H9 (cell line): ENCODE measurements around the gene PROC. TPM values are rescaled to one million over a fixed set of nuclear protein-coding genes. Genes with fewer than 3 reads are reported as not detected.

Source experiments
- DNase-seq: peaks from one replicate; pipeline ENCODE4 v3.0.0-alpha.2; 2017
- H2AFZ ChIP-seq: one replicate; pipeline ENCODE4 v1.6.1; 2013; ENCODE audit warnings: mild to moderate bottlenecking, low read length, control low read depth, moderate library complexity
- H2AK5ac ChIP-seq: 2 replicates; pipeline ENCODE4 v1.6.1; 2013; ENCODE audit warnings: low read length, control low read depth, mixed read lengths; ENCODE audit not compliant: insufficient read length
- H2BK120ac ChIP-seq: one replicate; pipeline ENCODE4 v1.6.1; 2013; ENCODE audit warnings: low read depth, mild to moderate bottlenecking, low read length, control low read depth, inconsistent platforms; ENCODE audit not compliant: poor library complexity, severe bottlenecking
- H2BK12ac ChIP-seq: 2 replicates; pipeline ENCODE4 v1.6.1; 2013; ENCODE audit warnings: low read length, control low read depth, mixed read lengths, low read depth; ENCODE audit not compliant: insufficient read length
- H2BK15ac ChIP-seq: 2 replicates; pipeline ENCODE4 v1.6.1; 2013; ENCODE audit warnings: low read depth, low read length, control low read depth
- H2BK20ac ChIP-seq: one replicate; pipeline ENCODE4 v1.6.1; 2013; ENCODE audit warnings: low read depth, mild to moderate bottlenecking, low read length, control low read depth, inconsistent platforms; ENCODE audit not compliant: poor library complexity, severe bottlenecking
- H2BK5ac ChIP-seq: 2 replicates; pipeline ENCODE4 v1.6.1; 2013; ENCODE audit warnings: low read length, control low read depth, mixed read lengths; ENCODE audit not compliant: insufficient read length
- H3K14ac ChIP-seq: 2 replicates; pipeline ENCODE4 v1.6.1; 2013; ENCODE audit warnings: low read length, control low read depth; ENCODE audit not compliant: insufficient read depth
- H3K18ac ChIP-seq: 2 replicates; pipeline ENCODE4 v1.6.1; 2013; ENCODE audit warnings: low read depth, mild to moderate bottlenecking, mixed read lengths, low read length, control low read depth; ENCODE audit not compliant: insufficient read length
- H3K23ac ChIP-seq: 2 replicates; pipeline ENCODE4 v1.6.1; 2013; ENCODE audit warnings: low read length, control low read depth, mixed read lengths, low read depth; ENCODE audit not compliant: insufficient read length
- H3K23me2 ChIP-seq: 2 replicates; pipeline ENCODE4 v1.6.1; 2013; ENCODE audit warnings: low read depth, mild to moderate bottlenecking, mixed read lengths, low read length, control low read depth; ENCODE audit not compliant: insufficient read length, poor library complexity, severe bottlenecking
- H3K27ac ChIP-seq: 2 replicates; pipeline ENCODE4 v1.5.1; 2013; ENCODE audit warnings: low read length, control low read depth, mixed read lengths, low read depth; ENCODE audit not compliant: insufficient read length
- H3K27me3 ChIP-seq: 2 replicates; pipeline ENCODE4 v1.6.1; 2013; ENCODE audit warnings: low read length, control low read depth, inconsistent platforms; ENCODE audit not compliant: insufficient read depth
- H3K4ac ChIP-seq: 2 replicates; pipeline ENCODE4 v1.6.1; 2013; ENCODE audit warnings: low read depth, mild to moderate bottlenecking, control low read depth, inconsistent platforms, low read length, moderate library complexity
- H3K4me1 ChIP-seq: 2 replicates; pipeline ENCODE4 v1.6.1; 2013; ENCODE audit warnings: low read length, control low read depth, inconsistent platforms; ENCODE audit not compliant: insufficient read depth
- H3K4me2 ChIP-seq: 2 replicates; pipeline ENCODE4 v1.6.1; 2013; ENCODE audit warnings: low read length, control low read depth, mixed read lengths; ENCODE audit not compliant: insufficient read length, insufficient read depth
- H3K56ac ChIP-seq: 2 replicates; pipeline ENCODE4 v1.6.1; 2013; ENCODE audit warnings: low read depth, mild to moderate bottlenecking, mixed read lengths, low read length, control low read depth; ENCODE audit not compliant: insufficient read length
- H3K79me1 ChIP-seq: 2 replicates; pipeline ENCODE4 v1.6.1; 2013; ENCODE audit warnings: low read depth, mild to moderate bottlenecking, moderate library complexity, low read length, control low read depth, inconsistent platforms; ENCODE audit not compliant: insufficient read depth, poor library complexity, severe bottlenecking
- H3K79me2 ChIP-seq: 2 replicates; pipeline ENCODE4 v1.6.1; 2013; ENCODE audit warnings: low read length, control low read depth, inconsistent platforms; ENCODE audit not compliant: insufficient read depth
- H3K9ac ChIP-seq: 2 replicates; pipeline ENCODE4 v1.6.1; 2013; ENCODE audit warnings: low read length, control low read depth, mixed read lengths; ENCODE audit not compliant: insufficient read length; ENCODE audit errors: extremely low read depth
- H3K9me3 ChIP-seq: one replicate; pipeline ENCODE4 v1.6.1; 2013; ENCODE audit warnings: low read depth, low read length, inconsistent platforms; ENCODE audit not compliant: control insufficient read depth
- H3T11ph ChIP-seq: one replicate; pipeline ENCODE4 v1.6.1; 2013; ENCODE audit warnings: mild to moderate bottlenecking, low read length, control low read depth, inconsistent platforms
- H4K20me1 ChIP-seq: one replicate; pipeline ENCODE4 v1.6.1; 2013; ENCODE audit not compliant: control insufficient read depth, insufficient read length, insufficient read depth
- H4K5ac ChIP-seq: 2 replicates; pipeline ENCODE4 v1.6.1; 2013; ENCODE audit warnings: low read depth, mild to moderate bottlenecking, mixed read lengths, low read length, control low read depth; ENCODE audit not compliant: insufficient read length
- H4K8ac ChIP-seq: replicated peaks from 2 replicates; pipeline ENCODE4 v1.6.1; 2013; ENCODE audit warnings: low read length, control low read depth, mixed read lengths, low read depth; ENCODE audit not compliant: insufficient read length
- H4K91ac ChIP-seq: 2 replicates; pipeline ENCODE4 v1.6.1; 2013; ENCODE audit warnings: low read depth, mild to moderate bottlenecking, moderate library complexity, mixed read lengths, low read length, control low read depth; ENCODE audit not compliant: insufficient read length
- H3K27ac Mint-ChIP-seq, 3 experiments: 2 replicates in 2 of 3; 3 replicates in 1 of 3; pipeline ENCODE4 v1.8.0; 2020 to 2021; ENCODE audit warnings: mixed read lengths in 3 of 3, mild to moderate bottlenecking in 1 of 3, moderate library complexity in 1 of 3
- H3K27me3 Mint-ChIP-seq: 2 replicates; pipeline ENCODE4 v1.8.0; 2021; ENCODE audit warnings: low read depth, mild to moderate bottlenecking, moderate library complexity, mixed read lengths
- H3K36me3 Mint-ChIP-seq, 3 experiments: 2 replicates in 2 of 3; 3 replicates in 1 of 3; pipeline ENCODE4 v1.8.0; 2020 to 2021; ENCODE audit warnings: low read depth in 3 of 3, mixed read lengths in 3 of 3; ENCODE audit not compliant: insufficient read depth in 1 of 3
- H3K4me1 Mint-ChIP-seq, 2 experiments: 2 replicates each; pipeline ENCODE4 v1.8.0; 2020; ENCODE audit warnings: mixed read lengths in 2 of 2
- H3K4me3 Mint-ChIP-seq, 2 experiments: 2 replicates in 1 of 2; 3 replicates in 1 of 2; pipeline ENCODE4 v1.8.0; 2020 to 2021; ENCODE audit warnings: mild to moderate bottlenecking in 2 of 2, mixed read lengths in 2 of 2, moderate library complexity in 1 of 2
- H3K9me3 Mint-ChIP-seq, 2 experiments: 2 replicates in 1 of 2; 3 replicates in 1 of 2; pipeline ENCODE4 v1.8.0; 2020; ENCODE audit warnings: mild to moderate bottlenecking in 2 of 2, mixed read lengths in 2 of 2, moderate library complexity in 1 of 2
- CTCF ChIP-seq: fragments of 200-600 bp; sonication (generic); conservative IDR thresholded peaks from 3 replicates; pipeline ENCODE4 v1.8.0; 2021; ENCODE audit warnings: antibody characterized with exemption, mild to moderate bottlenecking
- WGBS: extraction: QIAGEN DNeasy Blood & Tissue Kit; methylation state at CpG from one replicate; pipeline ENCODE4 v1.1.7; 2013; ENCODE audit warnings: missing lambda C conversion rate, low lambda C conversion rate, mixed read lengths; ENCODE audit not compliant: insufficient read length; ENCODE audit errors: extremely low coverage; 5-methylcytosine and 5-hydroxymethylcytosine counted together
- total RNA-seq: library from RNA; stranded (reverse); gene quantifications from 2 replicates; pipeline ENCODE4 v1.2.1, GENCODE V29; 2021

Gene PROC
- total RNA-seq, 1 experiment from 2014 or later, result 0.61 TPM

GRCh38 chr2:127394492-127394891, 23.7 kb upstream of the PROC start:
- Histone ChIP-seq H3K4me1 (no peaks in the 10 kb centered on the region), H3K79me1 (no peaks in the 10 kb centered on the region), H4K5ac (no peak overlapping the region), H3K4me2 (no peak overlapping the region), H4K8ac (no peak overlapping the region), H4K91ac (no peak overlapping the region), H3K27ac (no peak overlapping the region), H3K4ac (no peak overlapping the region), H3T11ph (no peak overlapping the region), H2AFZ (no peak overlapping the region), H2BK5ac (no peak overlapping the region), H3K56ac (no peak overlapping the region), H2AK5ac (no peak overlapping the region), H3K23me2 (no peaks in the 10 kb centered on the region), H3K79me2 (no peaks in the 10 kb centered on the region), H3K9me3 (no peaks in the 10 kb centered on the region), H3K23ac (no peak overlapping the region), H4K20me1 (no peaks in the 10 kb centered on the region), H3K14ac (no peak overlapping the region), H2BK120ac (no peak overlapping the region), H3K27me3 (no peaks in the 10 kb centered on the region), H2BK20ac (no peak overlapping the region), H3K18ac (no peak overlapping the region), H2BK12ac (no peak overlapping the region), H3K9ac (no peak overlapping the region), H2BK15ac (no peak overlapping the region)
- peaks cover 3 to 5% (median 4%) of the 10 kb centered on the region in 3 experiments; a peak in 5 of 7 replicates for H3K36me3 Mint-ChIP-seq
- H3K27ac Mint-ChIP-seq, result no peak overlapping the region
- H3K9me3 Mint-ChIP-seq, result peaks cover 3% of the 10 kb centered on the region in 2 experiments; a peak in 2 of 5 replicates
- H3K4me3 Mint-ChIP-seq, result no peak overlapping the region
- H3K27me3 Mint-ChIP-seq, result no peaks in the 10 kb centered on the region; the same call in 1 of the 2 replicates
- no peak for TF ChIP-seq CTCF
- peaks cover 2 to 8% of the 10 kb centered on the region in 2 experiments; a peak in 2 of 4 replicates for H3K4me1 Mint-ChIP-seq
- WGBS, result no CpG with 5 or more reads among the region's 3 CpGs
- DNase-seq, result no peak
